MM.1S (cell line): ENCODE data around the gene ISCU.

Source experiments
- EZH2 ChIP-seq: fragments of 300-600 bp; sonication (generic); optimal IDR thresholded peaks from 2 replicates; pipeline ENCODE3; 2017; ENCODE audit warnings: low read depth, mild to moderate bottlenecking, antibody characterized with exemption, low read length, mixed read lengths
- TF ChIP-seq, protein P1 (sequence below): fragments of 300-600 bp; sonication (generic); IDR thresholded peaks from 2 replicates; pipeline ENCODE4 v1.5.1; 2016; ENCODE audit warnings: antibody characterized with exemption, low read length, mixed read lengths

DNA sequence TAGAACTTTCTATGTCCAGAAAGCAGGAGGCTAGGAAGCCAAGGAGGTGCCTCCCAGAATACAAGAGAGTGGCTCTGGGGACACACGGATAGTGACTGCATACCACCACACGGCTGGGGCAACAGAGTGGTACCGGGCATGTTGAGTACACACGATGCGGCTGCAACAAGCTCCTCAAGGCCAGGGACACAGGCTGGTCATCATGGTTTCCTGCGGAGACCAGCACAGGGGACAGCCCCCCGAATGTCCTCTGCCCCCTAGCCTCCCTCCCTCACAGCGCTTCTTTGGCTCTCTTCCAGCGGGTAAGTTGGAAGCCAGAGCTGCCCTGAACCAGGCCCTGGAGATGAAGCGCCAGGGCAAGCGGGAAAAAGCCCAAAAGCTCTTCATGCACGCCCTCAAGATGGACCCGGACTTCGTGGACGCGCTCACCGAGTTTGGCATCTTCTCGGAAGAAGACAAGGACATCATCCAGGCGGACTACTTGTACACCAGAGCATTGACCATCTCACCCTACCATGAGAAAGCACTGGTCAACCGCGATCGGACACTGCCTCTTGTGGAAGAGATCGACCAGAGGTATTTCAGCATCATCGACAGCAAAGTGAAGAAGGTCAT lies 44.2 kb upstream of the ISCU start:
- TF ChIP-seq, protein P1, sequence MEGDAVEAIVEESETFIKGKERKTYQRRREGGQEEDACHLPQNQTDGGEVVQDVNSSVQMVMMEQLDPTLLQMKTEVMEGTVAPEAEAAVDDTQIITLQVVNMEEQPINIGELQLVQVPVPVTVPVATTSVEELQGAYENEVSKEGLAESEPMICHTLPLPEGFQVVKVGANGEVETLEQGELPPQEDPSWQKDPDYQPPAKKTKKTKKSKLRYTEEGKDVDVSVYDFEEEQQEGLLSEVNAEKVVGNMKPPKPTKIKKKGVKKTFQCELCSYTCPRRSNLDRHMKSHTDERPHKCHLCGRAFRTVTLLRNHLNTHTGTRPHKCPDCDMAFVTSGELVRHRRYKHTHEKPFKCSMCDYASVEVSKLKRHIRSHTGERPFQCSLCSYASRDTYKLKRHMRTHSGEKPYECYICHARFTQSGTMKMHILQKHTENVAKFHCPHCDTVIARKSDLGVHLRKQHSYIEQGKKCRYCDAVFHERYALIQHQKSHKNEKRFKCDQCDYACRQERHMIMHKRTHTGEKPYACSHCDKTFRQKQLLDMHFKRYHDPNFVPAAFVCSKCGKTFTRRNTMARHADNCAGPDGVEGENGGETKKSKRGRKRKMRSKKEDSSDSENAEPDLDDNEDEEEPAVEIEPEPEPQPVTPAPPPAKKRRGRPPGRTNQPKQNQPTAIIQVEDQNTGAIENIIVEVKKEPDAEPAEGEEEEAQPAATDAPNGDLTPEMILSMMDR = no peak
- no peak for TF ChIP-seq EZH2
